ENCODE measurements around the gene GAD1.
A peak's percentile ranks its signal among the peaks of the same experiment; 100 is the strongest.

The GAD1 gene

DNA sequence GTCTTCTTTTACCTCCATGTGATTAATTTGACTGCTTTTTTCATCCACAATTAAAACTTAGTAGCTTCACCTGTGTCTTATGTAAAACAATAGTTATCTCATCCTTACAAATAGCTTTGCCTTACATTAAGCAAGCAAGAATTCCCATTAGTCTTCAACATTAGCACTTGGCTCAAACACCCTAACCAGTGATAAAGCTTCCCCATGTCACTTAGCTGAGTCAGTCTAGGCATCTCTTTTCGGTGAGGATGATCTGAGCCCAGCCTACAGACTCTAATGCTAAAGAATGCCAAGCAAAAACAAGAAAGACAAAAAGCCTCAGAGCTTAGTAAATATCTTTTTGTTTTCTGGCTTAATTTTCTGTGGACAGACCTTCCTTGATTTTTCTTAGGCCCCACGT, 26.1 kb downstream of the GAD1 start:
- DNase-seq (ENCODE audit: low read depth in 1 of 2, low spot score in 1 of 2) = no peak

DNA sequence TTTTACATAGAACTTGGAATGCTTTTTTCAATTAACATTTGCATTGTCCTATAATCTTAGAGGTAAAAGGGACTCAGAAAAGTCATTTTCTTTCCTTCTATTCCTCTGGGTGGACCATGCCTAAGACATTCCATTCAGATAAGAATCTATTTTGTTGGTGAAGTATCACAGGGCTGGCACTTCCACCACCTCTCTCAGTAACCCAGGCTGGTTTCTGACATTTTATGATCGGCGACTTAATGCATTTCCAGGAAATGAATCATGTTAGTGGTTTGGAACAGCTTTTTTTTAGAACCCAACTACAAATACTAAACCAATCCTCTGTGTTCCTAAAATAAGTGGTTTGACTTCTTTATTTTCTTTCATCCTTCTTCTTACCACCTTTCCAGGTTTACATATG, 27.0 kb downstream of the GAD1 start:
- DNase-seq (ENCODE audit: low read depth in 1 of 2, low spot score in 1 of 2) = no peak

DNA sequence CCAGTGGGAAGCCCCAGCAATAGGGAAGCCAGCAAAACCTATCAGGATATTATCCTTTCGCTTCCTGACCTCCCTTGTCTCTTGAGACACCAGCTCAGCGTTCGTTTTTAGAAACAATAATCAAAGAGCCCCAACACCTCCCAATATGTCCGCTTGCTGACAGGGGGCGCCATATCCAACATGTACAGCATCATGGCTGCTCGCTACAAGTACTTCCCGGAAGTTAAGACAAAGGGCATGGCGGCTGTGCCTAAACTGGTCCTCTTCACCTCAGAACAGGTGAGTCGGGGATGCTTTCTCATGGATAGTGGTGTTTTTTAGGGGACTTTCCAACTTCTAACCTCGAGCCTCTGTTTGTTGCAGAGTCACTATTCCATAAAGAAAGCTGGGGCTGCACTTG, 28.7 kb downstream of the GAD1 start:
- DNase-seq (ENCODE audit: low read depth in 1 of 2, low spot score in 1 of 2) = no peak

DNA sequence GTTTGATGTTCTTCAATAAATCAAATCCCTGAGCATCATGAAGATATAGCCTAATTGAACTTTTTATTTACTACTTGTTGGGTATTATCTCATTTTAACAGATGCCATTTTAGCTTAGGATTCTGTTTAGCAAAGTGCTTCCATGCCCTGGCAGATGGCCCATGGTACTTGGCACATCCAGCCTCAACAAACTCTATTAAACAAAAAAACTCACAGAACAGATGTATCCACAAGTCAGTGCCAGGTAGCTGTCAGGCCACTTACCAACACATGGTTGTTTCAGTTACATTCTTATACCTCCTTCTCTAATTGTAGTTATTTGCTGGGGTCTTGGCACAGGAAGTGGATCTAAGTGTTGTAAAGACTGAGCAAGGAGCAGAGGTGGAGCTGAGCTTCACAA, 29.6 kb downstream of the GAD1 start:
- no peak for DNase-seq (ENCODE audit: low read depth in 1 of 2, low spot score in 1 of 2)

DNA sequence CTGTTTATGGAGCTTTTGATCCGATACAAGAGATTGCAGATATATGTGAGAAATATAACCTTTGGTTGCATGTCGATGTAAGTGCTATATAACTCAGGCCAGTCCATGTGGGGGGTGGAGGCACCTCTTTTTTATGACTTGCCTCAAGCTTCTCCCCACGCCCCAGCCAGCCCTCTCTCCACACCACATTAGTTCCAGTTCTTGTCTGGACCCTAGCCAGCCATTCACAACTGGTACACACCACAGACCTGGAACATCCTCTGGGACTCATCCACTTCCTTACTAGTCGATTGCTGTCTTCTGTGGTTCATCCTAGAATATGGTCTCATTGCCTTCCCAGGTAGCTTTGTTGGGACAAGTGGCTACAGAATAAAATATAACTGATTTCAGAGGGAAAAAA, 31.0 kb downstream of the GAD1 start:
- DNase-seq (ENCODE audit: low read depth in 1 of 2, low spot score in 1 of 2) = no peak

DNA sequence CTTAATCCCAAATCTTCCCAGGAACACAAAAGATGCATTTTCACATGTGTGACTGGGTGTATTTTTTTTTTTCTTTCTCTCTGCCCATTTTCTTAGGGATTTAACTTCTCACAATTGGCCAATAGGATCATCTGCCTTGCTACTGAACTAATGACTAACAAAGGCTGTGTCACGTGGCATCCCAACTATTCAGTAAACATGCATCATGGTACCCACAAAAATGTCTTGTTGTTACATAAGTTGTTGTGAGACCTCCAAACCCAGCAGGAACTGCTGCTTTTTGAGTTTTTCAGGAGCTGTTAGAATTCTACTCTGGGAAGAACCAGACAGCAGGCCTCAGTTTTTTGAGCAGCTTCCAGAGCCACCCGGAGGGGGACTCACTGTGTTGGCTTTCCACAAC, 31.9 kb downstream of the GAD1 start:
- no peak for DNase-seq (ENCODE audit: low read depth in 1 of 2, low spot score in 1 of 2)

DNA sequence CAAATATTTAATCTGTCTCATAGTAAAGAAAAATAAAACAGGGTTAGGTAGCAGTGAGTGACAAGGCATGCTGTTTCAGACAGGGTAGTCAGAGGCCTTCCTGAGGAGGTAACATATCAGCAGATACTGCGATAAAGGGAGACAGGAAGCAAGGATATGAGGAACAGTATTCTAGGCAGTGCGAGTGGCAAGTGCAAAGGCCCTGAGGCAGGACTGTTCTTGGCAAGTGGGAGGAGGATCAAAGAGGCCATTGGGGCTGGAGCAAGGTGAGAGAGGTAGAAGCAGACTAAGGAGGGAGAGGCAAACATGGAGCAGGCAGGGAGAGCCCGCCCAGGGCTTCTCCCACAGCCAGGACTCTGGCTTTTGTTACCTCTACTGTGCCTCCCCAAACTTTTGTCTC, 33.6 kb downstream of the GAD1 start:
- DNase-seq (ENCODE audit: low read depth in 1 of 2, low spot score in 1 of 2) = no peak

DNA sequence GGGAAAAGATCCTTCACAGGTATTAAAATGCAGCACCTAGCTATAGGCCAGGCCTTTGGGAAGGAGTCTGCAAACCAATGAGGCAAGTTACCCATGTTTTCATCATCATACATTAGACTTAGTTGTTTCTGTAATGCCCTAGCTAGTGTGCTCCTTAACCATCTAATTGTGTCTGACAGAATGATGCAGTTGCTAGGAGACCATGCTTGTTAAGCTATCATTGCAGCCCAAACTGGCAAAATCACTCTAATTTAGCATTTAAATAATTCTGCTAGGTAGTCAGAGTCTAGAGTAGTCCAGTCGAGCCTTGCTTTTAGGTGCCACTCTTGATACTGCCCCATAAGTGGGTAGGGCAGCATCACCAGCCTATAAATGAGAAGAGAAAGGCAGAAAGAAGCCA, 34.9 kb downstream of the GAD1 start:
- no peak for DNase-seq (ENCODE audit: low read depth in 1 of 2, low spot score in 1 of 2)

DNA sequence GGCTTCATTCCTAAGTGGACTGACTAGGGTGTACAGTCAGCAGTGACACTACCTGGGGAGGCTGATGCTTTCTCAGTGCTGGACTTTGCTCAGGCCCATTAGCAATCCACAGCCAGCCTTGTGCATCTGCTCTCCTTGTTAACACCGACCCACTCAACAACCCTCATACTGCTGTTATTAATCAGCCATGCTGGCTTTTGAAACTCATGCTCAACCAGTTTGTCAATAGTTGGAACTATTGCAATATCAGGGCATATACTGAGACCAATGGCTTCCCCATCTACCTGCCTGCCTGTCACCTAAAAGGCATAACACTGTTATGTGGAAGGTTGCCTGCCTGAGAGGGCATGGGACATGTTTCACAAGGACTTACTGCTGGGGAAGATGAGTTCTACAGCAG, 39.4 kb downstream of the GAD1 start:
- no peak for DNase-seq (ENCODE audit: low read depth in 1 of 2, low spot score in 1 of 2)

DNA sequence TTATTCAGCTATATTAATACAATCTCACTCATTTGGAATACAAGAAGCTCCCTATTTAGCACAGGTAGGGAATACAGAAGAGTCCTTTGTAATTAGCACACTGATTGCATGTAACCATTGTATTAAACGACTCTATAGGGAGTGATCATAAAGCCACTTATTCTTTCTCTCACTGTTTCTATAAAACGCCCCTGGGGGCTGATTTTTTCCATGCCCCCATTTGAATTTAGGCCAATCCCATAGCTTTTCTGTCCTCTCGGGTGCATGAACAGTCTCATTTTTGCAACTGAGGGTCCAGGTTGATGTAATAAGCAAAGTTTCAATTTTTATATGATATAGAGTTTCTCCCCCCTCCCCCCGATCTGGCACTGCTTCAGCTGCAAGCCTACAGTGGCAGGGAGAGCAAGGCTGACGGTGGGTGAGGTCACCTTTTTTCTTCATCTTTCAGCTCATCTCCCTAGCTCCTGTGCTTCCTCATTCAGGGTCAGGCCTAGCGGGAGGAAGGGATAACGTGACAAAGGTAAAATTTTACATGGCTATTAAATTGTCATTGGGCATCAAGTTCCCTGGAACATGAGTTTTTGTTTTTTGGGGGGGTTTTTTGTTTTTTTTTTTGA, 45.7 kb downstream of the GAD1 start:
- DNase-seq (ENCODE audit: low read depth in 1 of 2, low spot score in 1 of 2) = no peak

DNA sequence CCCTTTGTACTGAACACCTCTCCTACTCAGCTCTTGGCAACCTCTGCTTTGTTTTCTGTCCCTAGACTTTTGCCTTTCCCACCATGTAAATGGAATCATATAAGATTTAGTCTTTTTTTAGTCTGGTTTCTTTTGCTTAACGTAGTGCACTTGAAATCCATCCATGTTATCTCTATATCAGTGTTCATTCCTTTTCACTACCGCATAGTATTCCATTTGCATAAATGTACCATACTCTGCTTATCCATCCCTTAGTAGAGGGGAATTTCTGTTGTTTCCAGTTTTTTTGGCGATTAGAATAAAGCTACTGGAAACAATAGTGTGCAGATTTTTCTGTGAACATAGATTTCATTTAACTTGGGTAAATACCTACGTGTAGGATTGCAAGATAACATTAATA, 46.4 kb downstream of the GAD1 start:
- DNase-seq (ENCODE audit: low read depth in 1 of 2, low spot score in 1 of 2) = no peak

DNA sequence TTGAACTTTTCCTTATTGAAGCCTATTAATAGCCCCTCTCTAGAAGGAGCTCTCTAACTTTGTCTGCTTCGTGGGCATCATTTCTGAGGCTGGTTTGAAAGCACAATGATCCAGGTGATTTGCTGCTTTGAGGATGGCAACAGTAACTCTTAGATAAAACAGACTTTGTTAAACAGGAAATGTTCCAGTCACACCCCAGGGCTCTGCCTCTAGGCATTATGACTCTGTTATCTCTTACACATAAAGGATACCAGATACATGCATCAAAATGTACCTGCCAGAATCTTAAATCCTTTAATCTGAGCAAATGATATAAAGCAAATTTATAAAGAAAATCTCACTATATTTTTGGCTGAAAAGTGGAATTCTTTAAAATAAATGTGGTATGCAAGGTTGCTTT, 52.3 kb downstream of the GAD1 start:
- DNase-seq (ENCODE audit: low read depth in 1 of 2, low spot score in 1 of 2) = no peak

DNA sequence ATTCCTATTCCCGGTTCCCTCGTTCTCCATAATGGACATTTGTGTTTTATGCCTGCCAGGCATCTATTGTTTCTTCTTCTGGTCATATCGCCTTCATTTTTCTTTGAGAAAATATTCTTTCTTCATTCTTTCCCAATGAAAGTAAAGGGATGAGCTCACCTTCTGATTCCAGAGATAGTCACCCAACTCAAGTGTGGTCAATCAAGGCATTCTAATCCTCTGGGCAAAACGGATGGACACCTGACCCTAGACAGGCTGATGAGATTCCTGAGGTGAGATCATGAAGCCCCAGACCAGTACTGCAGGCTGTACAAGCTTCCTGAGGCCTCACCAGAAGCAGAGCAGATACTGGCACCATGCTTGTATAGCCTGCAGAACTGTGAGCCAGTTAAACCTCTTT, 52.8 kb downstream of the GAD1 start:
- DNase-seq (ENCODE audit: low read depth in 1 of 2, low spot score in 1 of 2) = no peak

DNA sequence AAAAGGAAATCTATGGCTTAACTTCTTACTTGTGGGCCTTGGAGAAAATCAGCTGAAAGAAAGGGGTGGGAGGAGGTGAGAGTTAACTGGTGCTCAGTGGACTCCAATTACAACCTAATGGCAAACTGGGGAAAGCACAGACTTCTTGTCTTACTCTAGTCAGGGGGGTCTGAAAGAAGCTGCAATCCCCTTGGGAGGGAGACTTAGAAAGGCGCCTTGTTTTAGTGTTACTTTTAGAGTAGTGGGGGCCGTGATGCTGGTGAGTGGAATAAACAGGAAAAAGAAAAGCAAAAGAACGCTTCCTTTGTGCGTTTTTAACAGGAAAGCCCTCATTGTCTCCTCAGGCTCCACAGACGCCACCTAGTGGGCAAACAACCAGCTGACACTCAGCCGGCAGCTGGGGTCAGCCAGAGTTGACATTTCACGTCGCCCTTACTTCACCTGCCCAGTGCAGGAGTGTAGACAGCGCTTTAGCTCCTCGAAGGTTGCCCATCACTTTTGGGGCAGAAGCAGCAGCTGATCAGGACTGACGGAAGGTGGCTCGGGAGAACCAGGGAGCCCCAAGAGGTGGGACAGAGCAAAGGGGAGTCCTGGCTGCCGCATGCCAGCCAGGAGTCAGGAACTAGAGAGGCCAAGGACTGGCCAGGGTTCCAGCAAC, 56.5 kb downstream of the GAD1 start:
- DNase-seq (ENCODE audit: low read depth in 1 of 2, low spot score in 1 of 2) = peak; percentile 41 to 48

DNA sequence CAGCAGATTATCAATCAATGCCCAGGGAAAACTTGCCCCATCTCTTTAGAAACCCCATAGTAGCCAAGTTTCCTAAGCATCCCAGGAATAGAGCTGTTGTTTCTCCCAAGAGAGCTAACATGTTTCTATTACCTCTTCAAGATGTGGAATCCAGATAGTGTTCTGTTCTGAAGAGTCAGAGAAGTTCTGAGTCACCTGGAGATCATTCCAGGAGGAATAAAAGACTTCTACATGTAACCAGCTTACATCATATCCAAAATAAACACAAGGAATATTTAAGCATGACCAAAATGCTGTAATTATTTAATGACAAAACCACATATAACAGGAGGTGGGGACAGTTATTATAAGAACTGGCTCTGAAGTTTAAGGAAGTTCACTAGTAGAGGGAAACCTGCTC, 61.4 kb downstream of the GAD1 start:
- DNase-seq (ENCODE audit: low read depth in 1 of 2, low spot score in 1 of 2) = no peak

DNA sequence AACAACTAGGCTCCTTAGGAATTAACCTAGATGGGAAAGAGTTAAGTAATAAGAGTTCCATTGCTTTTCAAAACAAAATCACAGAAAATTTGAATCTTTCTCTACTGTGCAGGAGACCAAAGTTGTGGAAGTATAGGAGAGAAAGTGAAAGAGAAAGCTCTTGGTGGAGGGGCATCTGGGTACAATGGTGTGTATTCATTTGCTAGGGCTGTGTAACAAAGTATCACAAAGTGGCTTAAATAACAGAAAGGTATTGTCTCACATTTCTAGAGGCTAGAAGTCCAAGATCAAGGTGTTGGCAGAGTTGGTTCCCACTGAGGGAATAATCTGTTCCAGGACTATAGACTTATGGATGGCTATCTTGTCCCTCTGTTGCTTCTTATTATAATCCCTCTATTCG, 61.8 kb downstream of the GAD1 start:
- no peak for DNase-seq (ENCODE audit: low read depth in 1 of 2, low spot score in 1 of 2)

DNA sequence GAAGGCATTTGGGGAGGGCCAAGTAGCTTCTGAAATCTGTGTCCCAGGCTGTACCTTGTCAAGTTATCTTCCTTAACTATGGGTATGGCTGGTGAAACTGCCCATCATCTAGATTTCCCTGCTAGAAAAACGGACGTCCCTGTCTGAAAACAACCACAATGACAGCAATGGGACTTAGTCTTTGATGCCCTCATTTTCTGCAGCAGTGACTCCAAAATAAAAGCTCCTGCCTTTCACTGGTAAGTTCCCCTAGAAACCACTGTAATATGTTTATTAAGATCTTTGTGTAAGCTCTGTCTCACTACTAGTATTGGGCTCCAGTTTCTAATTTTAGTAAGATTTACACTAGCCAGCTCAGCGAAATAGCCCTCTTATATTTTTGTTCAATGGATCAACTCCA, 65.2 kb downstream of the GAD1 start:
- no peak for DNase-seq (ENCODE audit: low read depth in 1 of 2, low spot score in 1 of 2)

DNA sequence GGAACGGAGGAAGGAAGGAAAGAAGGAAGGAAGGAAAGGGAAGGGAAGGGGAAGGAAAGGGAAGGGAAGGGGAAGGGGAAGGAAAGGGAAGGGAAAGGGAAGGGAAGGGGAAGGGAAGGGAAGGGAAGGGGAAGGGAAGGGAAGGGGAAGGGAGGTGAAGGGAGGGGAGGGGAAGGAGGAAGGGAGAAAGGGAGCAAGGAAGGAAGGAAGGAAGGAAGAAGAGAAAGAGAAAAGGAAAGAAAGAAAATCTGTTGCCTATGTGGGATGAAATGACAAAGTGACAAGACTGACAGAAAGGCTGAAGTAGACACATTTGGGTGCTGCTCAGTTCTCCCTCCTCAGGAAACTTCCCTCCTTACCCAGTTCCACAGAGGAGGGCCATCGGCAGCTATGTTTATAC, 66.1 kb downstream of the GAD1 start:
- DNase-seq (ENCODE audit: low read depth in 1 of 2, low spot score in 1 of 2) = no peak

DNA sequence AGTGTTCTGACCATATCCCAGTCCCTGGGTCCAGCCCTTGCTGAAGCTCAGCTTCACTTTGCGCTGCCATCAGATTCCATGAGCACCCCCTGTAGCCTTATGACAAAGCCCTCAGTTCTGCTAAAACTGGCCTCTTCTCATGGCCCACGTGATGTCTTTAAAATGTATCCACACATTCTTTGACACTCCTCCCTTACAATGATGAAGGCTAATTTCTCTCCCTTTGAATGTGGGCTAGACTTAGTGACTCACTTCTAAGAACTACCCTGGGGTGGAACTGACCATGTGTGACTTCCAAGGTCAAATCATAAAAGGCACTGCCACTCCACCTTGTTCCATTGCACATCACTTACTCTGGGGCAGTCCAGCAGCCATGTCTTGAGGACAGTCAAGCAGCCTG, 67.0 kb downstream of the GAD1 start:
- no peak for DNase-seq (ENCODE audit: low read depth in 1 of 2, low spot score in 1 of 2)

DNA sequence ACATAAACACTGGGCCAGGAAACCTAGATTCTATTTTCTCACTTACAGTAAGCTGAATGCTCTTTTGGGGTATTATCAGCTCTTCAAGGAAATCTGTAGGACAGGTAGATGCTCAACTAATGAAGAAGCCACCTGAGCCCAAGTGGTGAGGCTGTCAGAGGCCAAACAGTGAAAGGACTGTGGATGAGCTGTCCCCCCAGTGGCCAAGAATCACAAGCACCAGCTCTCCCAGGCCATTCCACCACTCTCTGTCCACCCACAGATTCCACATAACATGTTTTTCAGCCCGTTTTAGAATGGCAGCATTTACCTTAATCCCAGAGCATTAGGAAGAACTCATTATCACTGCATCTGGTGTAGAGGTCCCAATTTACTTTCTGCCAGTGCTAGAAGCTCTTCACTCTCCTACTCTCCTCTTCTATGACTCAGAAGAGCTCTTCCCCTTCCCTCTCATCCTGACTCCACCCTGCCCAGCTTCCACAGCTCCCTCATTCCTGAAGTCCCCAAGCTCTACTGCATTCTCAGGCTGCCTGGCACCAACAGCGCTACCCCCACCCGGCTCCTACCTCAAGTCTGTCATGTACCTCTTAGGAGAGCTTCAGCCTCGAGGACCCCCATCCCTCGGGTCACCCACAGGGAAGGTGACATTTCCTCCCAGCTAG, 68.6 kb downstream of the GAD1 start:
- no peak for DNase-seq (ENCODE audit: low read depth in 1 of 2, low spot score in 1 of 2)

DNA sequence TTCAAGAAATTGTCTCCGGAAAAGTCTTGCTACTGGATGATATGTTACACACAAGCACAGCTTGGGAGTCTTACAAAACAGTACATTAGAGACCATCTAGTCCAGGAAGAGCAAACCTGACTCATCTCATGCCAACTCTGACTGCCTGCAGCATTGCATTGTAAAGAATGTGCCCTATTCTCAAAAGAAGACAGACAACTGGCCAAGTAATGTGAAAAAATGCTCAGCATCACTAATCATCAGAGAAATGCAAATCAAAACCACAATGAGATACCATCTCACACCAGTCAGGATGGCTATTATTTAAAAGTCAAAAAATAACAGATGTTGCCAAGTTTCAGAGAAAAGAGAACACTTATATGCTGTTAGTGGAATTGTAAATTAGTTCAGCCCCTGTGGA, 69.7 kb downstream of the GAD1 start:
- DNase-seq (ENCODE audit: low read depth in 1 of 2, low spot score in 1 of 2) = no peak

DNA sequence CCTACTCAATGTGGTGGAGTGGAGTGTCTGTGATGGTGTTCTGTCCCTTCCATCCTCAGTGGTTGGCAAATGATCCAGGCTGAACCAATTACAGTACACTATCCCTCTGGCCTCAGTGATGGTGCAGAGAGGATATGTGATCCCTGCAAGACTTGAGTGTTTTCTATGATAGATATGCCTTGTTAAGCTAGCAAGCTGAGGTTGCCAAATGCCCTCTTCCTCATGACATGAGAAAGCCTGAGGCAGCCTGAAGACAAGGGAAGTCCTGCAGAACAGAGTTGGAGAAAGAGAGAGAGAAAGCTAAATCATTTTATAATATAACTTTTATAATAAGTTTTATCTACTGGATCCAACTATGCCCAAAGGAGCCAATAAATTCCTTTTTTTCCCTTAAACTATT, 70.8 kb downstream of the GAD1 start:
- DNase-seq (ENCODE audit: low read depth in 1 of 2, low spot score in 1 of 2) = no peak

DNA sequence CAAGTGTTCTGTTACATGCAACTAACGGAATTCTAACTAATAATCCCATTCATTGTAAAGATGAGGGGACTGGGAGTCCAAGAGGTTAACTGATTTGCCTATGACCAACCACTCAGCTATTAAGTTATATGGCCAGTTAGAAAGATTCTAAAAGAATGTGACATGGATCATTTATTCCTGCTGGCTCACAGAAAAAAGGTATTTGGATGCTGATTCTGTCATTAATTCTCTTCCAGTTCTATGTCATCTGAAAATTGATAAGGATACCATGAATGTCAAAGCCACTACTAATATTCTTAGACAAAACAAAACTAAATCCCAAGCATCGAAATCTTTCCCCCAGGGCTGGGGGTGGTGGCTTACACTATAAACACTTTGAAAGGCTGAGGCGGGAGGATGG, 71.2 kb downstream of the GAD1 start:
- no peak for DNase-seq (ENCODE audit: low read depth in 1 of 2, low spot score in 1 of 2)
